Left hindlimb (tissue), 1 donor: ENCODE data around the gene CCDC32.
A peak's percentile ranks its signal among the peaks of the same experiment; 100 is the strongest.

Experiments
- DNase-seq: peaks from one replicate; pipeline ENCODE4 v3.0.0-alpha.2; 2018

Gene CCDC32

DNA sequence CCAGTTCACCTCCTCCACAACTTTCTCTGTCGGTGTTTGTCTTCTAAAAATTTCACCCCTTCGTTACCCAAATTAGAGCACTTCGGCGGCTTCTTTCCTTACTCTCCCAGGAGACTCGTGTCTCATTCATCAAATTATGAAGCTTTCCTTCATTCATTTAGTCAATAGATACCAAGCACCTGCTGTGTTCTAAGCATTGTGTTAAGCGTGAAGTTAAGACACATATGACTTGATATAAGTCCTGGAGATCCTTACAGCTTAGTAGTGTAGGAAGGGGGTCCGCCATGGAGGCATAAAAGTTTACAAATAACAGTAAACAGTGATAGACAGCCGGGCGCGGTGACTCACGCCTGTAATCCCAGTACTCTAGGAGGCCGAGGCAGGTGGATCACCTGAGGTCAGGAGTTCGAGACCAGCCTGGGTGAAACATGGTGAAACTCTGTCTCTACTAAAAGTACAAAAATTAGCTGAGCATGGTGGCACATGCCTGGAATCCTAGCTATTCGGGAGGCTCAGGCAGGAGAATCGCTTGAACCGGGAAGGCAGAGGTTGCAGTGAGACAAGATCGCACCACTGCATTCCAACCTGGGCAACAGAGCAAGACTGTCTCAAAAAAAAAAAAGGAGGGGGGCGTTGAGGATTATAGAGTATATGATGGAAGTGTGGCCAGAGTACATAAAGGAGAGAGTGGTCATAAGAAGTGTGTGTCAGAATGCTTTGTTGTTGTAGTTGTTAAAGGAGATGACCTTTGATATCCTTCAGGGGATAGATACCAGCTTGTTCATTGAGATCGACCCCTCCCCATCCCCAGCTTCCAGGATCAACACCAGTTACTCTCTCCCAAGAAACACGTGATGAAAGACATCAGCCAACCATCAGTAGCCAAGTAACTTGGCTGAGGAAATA is 744 bp upstream of the CCDC32 start:
- DNase-seq: no peak

DNA sequence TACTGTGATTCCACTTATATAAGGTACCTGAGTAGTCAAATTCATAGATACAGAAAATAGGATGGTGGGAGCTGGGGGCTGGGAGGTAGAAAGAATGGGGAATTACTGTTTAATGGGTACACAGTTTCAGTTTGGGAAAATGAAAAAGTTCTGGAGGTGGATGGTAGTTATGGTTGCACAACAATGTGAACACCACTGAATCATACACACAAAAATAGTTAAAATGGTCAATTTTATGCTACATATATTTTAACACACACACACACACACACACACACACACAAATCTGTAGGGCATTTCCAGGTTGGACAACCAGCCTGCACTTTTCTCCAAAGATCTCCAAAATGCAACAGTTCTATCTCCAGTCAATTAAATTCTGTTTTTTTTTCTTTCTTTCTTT is 1.4 kb downstream of the CCDC32 start:
- DNase-seq: no peak

DNA sequence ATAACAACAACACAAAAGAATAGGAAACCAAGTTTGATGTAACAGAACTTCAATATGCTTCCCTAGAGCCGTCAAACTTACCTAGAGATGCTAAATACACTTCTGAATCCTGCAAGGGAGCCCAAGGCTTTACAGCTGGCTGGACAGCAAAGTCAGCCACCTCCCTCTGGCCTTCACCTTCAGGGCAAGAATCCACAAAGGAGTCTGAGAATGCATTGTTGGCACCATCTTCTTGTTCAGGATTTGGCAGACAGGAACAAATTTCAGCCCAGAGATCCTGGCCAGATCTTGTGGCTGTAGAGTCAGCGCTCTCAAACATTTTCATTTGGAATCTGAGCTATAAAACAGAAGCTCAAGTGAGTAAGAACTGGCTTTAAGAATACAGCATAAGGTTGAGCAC is 2.2 kb downstream of the CCDC32 start:
- DNase-seq: no peak

DNA sequence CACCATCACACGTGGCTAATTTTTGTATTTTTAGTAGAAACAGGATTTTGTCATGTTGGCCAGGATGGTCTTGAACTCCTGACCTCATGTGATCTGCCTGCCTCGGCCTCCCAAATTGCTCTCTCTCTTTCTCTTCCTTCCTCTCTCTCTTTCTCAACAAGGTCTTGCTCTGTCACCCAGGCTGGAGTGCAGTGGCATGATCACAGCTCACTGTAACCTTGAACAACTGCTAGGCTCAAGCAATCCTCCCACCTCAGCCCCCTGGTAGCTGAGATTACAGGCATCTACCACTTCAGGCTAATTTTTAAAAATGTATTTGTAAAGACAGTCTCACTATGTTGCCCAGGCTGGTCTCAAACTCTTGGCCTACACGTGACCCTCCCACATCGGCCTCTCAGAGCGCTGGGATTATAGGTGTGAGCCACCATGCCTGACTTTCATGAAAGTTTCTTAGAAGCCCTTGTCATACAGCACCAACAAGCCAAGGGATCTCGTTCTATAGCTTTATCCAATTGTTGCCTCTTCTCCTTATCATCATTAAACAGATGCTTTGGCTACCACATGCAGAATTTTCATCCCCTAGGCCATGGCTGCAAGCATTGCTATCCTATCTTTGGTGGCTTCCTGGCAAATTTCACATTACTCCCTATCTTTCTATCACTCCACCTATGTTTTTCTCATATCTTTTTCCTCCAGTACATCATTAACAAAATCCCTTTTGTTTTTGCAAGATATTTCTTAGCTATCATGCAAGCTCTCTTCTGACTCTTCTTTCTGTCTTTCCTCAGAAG is 5.7 kb downstream of the CCDC32 start:
- no peak for DNase-seq

DNA sequence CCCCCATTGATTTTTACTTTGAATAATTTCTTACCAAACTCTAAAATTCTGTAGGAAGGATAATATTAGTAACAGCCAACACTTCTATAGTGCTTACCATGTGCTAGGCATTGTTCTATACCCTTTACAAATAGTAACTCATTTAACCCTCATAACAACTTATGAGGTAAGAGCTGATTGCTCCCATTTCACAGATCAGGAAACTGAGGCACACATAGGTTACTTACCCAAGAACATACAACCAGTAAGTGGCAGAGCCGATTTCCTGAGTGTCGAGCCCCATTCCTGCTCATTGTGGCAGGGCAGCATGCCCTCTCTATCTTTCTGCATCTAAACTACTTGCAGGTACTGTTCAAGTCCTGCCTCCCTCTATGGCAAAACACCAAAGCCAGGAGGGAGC is 9.0 kb downstream of the CCDC32 start:
- DNase-seq: no peak

DNA sequence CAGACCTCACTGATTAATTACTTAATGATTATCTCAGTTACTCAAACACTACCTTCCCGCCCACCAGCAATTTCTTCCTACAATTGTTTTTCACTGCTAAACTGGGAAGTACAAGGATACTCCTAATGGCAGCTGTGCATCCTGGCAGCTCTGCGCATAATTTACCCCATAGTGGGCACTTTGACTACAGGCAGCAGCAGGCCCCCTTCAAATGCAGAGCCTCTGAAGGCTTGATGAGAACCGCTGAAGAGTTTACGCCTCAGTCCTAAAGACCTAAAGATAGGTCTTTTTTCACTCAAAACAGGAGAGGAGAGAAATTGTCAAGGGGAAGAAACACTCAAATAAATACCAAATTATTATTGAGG is 10.7 kb downstream of the CCDC32 start:
- no peak for DNase-seq

DNA sequence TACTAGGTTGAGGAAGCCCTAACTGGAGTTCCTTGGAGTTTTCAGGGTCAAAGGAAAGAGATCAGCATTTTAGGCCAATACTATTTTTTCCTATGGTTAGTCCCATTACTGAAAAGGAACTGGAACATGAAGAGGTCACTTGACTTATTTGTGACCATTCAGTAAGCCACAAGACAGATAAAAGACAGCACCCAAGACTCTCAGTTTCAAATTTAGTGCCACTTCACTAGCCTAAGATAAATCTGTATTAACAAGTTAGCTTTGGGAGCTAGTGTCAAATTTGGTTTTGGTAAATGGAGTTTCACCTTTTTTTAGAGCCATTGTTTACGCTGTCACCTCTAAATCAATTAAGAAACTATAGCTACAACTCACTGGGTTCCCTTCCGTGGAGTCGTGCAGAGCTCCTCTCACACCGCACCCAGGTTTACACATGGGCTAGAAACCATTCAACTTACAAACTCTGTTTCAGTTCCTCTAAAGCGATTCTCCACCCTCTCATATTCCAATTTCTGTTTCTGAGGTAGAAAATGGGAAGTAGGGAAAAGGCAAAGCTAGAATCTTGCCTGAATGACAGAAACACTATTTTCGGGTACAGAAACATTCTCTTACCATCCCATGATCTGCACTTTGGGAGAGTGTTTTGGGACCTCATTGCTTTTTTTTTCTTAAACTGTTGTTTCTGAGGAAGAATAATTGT is 14.4 kb downstream of the CCDC32 start:
- no peak for DNase-seq

DNA sequence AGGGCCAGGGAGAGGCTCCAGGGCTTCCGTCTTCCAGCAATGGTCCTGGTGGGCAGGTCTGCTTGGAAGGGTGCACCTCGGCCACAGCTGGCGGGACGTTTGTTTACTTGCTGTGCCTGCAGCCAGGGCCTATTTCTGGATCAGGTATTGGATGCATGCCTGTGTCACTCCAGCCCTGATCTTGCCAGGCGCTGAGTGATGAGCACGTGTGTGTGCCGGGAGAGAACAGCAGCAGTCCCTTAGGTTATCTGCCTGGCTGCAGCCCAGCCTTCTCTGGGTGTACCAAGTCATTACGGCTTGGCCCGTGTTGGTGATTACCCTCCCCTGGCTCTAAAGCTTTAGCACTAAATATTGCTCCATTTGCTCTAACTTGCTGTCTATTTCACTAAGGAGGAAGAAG is 14.9 kb downstream of the CCDC32 start:
- DNase-seq: no peak

DNA sequence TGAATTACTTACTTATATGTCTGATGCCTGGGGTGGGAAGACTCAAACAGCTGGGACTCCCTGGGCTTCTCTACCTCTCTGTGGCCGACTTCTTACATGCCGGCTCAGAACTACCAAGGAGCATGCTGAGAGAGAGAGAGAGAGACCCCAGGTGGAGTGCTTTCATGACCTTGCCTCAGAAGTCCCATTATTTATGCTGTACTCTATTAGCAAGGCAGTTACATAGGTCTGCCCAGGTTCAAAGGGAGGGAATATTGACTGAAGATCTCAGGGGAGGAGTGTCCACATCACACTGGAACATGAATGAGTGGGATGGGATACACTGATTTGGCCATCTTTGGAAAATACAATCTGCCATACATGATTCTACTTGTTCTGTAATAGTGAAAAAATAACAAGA is 16.2 kb downstream of the CCDC32 start:
- no peak for DNase-seq

DNA sequence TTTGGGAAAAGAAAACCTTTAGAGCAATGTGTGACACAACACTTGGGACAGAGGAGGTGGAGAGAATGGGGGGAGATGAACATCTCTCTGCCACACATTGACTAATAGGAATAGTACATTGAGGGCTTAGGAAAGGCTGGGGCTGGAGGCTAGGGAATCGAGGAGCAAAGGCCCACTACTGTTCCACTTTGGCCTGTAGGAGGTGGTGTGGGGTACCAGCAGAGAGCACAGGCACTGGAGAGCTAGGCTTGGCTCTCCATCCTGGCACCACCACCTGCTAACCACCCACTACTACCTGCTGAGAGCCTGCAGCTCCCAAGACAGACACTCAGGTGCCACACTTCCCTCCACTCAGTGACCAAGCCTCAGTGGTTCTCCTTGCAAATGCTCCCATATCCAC is 19.4 kb downstream of the CCDC32 start:
- no peak for DNase-seq

DNA sequence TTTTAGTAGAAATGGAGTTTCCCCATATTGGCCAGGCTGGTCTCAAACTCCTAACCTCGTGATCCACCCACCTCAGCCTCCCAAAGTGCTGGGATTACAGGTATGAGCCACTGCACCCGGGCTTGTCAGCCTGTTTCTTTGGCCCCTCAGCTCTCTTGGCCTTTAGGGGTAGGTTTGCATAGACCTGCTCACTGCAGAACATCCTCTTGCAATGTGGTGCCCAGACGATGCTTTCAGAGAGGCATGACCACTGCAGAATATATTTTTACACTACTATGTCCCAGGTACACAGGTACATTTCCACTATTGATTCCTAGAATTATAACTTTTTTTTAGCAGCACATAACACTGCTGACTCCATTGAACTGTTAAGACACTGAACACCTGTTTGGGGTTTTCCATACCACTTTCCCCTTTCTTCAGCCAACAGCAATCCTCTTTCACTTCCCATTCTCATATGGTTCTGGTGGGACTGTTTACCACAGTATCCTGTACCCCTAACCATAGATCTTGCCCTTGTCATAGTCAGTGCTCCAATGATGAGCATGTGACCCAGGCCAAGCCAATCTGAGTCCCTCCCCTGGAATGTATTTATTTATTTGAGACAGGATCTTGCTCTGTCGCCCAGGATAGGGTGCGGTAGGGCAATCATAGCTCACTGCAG is 21.1 kb downstream of the CCDC32 start:
- DNase-seq: no peak

DNA sequence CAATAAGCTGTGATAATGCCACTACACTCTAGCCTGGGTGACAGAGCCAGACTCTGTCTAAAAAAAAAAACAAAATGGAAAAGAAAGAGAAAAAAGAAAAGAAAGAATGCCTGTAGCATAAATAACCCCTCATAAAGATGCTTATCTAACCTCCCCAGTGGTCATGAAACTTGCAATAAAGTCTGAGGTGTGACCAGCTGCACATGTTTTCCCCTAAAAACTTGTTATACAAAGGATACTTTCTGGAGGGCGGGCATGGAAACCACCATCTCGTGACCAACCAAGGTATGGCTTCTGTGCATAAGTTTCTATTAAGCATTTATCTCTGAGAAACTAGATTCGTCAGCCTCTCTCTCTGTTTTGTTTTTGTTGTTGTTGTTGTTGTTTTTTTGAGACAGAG is 21.8 kb downstream of the CCDC32 start:
- DNase-seq: no peak

DNA sequence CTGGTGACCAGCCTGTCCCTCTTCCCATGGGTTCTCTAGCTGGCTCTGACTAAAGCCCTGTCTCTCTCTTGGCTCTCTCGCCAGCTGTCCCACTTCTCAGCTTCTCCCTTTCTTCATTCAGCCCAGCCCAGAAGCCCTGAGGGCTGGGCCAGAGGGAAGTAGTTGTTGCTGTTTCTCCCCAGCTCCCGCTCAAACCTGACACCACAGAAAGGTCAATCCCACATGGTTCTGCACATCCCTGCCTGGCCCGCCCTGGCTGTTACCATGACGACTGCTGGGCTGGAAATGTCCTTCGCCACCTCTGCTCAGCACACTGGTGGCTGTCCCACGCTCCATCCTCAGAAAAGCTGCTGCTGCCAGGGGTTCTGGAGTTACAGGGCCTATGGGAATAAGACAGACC is 25.9 kb downstream of the CCDC32 start:
- no peak for DNase-seq

DNA sequence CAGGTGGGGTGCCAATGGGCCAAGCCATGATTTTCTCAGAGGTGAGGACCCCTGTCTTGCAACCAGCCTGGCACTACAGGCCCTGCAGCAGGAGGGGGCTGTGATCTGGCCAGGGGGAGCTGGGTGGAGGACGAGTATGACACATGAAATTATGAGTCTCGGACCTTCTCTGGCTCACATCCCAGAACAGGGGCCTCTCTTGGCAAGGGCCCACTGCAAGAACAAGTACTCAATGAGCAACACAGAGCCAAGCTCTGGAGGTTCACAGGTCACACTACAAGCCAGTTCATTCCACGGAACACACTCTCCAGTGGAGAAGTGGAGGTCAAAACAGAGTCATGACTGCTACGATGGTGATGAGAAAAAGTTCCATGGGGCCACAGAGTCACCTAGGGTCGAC is 28.3 kb downstream of the CCDC32 start:
- peak; percentile 53 for DNase-seq

DNA sequence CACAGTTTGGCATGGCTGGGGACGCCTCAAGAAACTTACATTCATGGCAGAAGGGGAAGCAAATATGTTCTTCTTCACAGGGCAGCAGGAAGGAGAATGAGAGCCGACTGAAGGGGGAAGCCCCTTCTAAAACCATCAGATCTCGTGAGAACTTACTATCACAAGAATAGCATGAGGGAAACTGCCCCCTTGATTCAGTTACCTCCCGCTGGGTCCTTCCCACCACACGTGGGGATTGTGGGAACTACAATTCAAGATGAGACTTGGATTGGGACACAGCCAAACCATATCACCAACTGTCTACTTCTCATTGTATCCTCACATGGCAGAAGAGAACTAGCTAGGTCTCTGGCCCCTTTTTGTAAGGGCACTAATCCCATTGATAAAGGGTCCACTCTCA is 30.5 kb downstream of the CCDC32 start:
- no peak for DNase-seq

DNA sequence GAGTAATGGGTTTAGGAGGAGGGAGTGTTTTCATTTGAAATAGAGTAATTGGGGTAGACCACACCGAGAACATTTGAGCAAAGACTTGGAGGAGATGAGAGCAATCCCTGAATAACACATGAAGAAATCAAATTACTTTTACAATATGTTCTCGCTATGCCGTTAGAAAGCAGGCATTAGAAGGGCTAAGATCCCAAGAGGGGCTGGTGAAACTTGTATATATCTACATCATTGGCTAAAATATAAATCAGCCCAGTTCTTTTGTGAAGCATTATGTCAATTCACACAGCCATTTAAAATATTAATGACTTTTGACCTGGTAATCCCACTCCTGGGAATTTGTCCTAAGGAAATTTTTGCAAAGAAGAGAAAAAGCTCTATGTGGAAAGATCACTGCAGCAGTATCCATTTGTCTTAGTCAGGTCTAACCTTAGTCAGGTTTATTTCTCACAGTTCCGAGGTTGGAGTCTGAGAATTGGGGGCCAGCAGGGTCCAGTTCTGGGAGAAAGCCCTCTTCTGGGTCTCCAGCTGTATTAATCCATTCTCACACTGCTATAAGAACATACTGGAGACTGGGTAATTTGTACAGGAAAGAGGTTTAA is 31.0 kb downstream of the CCDC32 start:
- DNase-seq: no peak

DNA sequence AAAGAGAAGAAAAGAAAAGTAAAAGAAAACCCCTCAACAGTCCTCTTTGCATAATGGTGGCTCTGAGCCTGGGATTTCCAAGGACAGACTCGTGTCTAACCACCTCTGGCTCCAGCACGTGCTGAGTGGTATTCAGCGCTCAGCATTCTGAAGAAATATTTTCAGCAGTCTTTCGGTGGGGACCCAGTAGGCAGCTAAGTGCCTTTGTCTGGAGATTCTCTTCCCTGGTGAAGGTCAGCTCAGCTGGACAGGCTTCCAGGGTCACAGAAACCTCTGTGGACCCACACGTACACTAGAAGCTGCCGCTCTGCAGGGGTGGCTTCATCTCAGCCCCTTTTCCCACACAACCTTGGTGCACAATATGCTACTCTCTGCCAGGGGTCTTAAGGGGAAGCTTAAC is 36.0 kb downstream of the CCDC32 start:
- DNase-seq: no peak

DNA sequence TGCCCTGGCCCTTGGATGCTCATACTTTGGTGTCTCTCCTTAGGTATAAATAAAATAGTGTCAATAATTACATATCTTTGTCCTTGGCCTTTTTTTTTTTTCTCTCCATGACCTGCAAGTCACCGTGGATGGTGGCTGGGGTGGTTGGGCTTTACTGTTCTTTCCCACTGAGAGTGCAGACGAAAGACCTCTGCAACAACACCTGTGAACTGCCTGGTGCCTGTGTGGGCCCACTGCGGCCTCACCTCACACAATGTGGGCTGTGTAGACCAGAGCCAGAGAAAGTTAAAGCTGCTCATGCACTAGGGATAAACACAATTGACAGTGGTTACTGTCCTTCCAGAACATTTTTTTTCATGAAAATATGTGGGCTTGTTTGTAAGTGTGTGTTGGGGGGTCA is 39.0 kb downstream of the CCDC32 start:
- DNase-seq: no peak

DNA sequence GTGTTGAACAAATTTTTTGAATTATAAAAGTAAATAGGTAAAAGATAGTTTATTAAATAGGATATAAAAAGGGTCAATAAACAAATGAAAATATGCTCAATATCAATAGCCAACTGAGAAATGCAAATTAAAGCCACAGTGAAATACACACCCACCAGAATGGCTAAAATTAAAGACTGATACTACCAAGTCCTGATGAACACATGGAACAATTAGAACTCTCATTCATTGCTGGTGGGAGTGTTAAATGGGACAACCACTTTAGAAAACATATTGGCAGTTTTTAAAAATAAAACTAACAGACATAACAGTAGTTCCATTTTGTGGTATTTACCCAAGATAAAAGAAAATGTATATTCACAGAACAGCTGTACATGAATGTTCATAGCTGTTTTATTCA is 41.2 kb downstream of the CCDC32 start:
- DNase-seq: no peak

DNA sequence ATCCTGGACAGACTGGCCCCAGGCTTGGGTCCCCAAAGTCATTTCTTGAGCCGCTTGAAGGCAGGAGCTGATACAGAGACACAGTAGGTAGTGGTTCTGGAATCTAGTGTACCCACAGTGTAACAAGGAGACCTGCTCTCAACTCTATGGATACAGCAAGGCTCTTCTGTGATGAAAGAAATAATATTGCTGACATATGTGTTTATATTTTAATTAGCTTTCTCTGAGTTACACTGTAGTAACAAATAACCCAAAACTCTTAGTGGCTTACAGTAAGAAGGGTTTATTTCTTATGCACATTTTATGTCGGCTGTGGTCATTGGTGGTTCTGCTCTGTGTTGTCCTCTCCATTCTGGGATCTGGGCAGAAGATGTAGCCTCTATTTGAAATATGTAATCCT is 48.5 kb downstream of the CCDC32 start:
- DNase-seq: no peak

DNA sequence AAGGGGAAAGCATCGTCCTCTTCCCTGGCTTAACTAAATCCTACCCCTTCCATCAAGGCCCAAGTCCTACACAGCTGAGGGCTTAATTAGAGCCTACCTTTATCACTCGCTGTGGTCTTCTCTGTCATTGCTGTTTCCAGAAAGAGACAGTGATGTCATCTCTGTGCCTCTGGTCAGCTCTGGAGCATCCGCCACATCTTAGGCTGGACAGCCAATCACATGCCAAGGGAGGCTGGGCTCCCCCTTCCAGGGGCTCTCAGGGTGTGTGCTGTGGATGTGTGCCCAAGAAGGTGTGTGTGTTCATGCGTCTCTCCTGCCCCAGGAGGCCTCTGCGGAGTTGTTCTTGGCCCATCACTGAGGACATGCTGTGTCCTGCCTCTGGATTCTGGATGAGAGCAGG is 51.2 kb downstream of the CCDC32 start:
- DNase-seq: no peak

DNA sequence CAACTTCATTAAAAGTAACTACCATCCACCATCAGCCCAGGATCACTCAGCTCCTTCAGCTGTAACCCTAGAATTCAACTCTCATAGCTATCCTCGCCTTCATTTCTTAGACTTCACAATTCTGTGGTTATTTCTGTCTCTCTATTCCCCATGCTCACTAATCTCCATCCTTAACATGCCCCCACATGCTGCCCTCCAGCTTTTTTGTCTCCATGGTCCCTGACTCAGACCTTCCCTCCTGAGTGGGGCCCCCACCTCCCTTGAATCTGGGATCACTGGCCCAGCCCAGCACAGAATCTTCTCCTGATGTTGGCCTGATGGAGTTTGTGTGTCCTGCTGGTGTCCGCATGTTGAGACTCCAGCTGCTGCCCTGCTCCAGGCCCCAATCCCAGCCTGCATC is 52.4 kb downstream of the CCDC32 start:
- no peak for DNase-seq
